Fibroblast of mammary gland (primary cell): ENCODE measurements around the gene LMNTD1.

Experiments
- DNase-seq: peaks from one replicate; pipeline ENCODE4 v3.0.0-alpha.2; 2010; ENCODE audit warnings: low read depth
- H3K4me3 ChIP-seq: 2 replicates; pipeline ENCODE4 v1.5.1; 2011; ENCODE audit warnings: low read depth, mild to moderate bottlenecking, low read length, moderate library complexity; ENCODE audit not compliant: control insufficient read depth
- TF ChIP-seq, protein P1 (sequence below): conservative IDR thresholded peaks from 2 replicates; pipeline ENCODE4 v1.5.1; 2011; ENCODE audit warnings: low read depth, low read length, inconsistent platforms; ENCODE audit not compliant: control insufficient read depth, insufficient read depth

The LMNTD1 gene

DNA sequence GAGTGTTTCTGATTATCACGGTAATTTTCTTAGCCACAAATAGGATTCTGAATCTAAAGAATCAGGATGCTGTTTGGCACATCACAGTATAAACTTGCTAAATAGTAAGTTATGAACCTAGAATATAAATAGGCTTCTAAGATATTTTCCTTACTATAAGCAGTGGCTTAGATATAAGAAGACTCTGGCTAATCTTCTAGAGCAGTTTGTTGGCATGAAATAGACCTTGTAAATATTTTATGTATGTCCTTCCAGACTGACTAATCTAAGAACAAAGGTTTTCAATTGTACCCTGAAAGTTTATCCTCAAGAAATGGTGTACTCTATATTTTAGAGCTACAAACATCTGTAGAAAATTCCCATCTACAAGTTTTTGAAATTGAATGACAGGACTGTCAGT, 48.3 kb downstream of the LMNTD1 start:
- TF ChIP-seq, protein P1, sequence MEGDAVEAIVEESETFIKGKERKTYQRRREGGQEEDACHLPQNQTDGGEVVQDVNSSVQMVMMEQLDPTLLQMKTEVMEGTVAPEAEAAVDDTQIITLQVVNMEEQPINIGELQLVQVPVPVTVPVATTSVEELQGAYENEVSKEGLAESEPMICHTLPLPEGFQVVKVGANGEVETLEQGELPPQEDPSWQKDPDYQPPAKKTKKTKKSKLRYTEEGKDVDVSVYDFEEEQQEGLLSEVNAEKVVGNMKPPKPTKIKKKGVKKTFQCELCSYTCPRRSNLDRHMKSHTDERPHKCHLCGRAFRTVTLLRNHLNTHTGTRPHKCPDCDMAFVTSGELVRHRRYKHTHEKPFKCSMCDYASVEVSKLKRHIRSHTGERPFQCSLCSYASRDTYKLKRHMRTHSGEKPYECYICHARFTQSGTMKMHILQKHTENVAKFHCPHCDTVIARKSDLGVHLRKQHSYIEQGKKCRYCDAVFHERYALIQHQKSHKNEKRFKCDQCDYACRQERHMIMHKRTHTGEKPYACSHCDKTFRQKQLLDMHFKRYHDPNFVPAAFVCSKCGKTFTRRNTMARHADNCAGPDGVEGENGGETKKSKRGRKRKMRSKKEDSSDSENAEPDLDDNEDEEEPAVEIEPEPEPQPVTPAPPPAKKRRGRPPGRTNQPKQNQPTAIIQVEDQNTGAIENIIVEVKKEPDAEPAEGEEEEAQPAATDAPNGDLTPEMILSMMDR: no peak

GRCh38 chr12:25503666-25504065, 49.4 kb downstream of the LMNTD1 start:
- no peak for DNase-seq
- TF ChIP-seq, protein P1: no peak
- no peak overlapping the region for H3K4me3 ChIP-seq

More for the DNA sequence above, 48.3 kb downstream of the LMNTD1 start:
- H3K4me3 ChIP-seq: no peak overlapping the region
- no peak for DNase-seq

DNA sequence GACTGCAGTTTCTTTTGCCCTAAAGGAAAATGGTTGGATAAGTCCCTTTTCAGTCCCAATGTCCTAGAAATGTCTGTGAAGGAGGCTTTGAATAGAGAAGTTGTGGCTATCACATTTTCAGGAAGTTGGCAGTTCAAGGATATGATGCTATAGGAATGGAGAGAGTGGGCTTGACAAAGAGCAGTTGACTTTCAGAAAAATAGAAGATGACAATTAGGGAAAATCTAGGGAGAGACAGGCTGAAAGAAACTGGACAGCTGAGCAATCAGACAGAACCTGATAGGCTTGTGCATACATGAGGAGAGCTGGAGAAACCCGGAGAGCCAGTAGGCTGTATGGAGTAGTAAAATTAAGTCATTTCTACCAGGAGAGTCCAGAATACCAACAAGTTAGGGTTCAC, 50.5 kb downstream of the LMNTD1 start:
- TF ChIP-seq, protein P1: no peak
- no peak overlapping the region for H3K4me3 ChIP-seq
- DNase-seq: no peak

DNA sequence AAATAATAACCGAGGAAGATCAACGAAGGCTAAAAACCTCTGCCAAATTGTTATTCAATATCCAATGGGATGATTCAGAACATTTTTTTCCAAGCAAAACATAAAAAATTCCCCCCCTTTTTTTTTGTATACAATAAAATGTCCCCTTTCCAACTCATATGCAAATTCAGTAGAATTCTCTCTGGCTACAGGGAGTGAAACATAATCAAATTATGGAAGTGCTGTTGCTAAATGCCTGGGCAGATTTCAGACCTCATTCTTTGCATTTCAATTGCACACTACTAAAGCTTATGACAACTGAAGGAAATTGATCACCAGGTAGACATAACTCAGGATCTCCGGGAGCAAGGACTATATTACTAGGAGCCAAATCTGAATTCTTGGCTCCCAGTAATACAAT, 51.0 kb downstream of the LMNTD1 start:
- no peak overlapping the region for H3K4me3 ChIP-seq
- TF ChIP-seq, protein P1: no peak
- no peak for DNase-seq

DNA sequence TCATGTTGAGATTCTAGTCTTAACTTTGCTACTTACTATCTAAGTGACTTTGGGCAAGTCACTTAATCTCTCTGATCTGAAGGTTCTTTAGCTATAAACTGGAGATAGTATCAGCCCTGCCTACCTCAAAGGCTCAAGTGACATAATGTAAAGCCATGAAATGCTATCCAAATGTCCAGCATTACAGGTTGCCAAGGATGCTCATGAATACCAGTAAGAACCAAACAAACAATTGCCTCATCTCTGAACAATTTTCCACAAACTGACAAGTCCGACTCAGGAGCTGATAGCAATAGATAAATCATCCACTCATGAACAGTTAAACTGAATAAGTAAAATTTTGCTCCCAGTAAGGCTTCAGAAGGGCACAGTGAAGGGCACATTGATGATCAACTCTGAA, 51.5 kb downstream of the LMNTD1 start:
- TF ChIP-seq, protein P1: no peak
- no peak overlapping the region for H3K4me3 ChIP-seq
- peak; percentile 27 for DNase-seq

DNA sequence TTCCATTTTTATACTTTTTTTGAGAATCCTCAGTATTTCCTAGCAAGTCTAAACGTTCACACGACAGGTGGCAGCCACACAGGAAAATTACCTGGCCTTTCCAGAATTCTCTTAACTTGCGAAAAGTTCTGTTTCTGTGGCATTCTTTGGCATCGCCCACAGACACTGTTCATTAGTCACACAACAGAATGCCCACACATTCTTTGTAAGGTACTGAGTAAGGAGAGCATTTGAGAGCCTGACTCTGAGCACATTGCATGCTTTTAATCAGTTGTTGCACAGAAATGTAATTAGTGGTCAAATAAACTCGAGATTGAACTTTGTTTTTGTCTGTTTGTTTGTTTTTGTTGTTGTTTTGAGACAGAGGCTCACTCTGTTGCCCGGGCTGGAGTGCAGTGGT, 52.4 kb downstream of the LMNTD1 start:
- no peak overlapping the region for H3K4me3 ChIP-seq
- no peak for DNase-seq
- TF ChIP-seq, protein P1: no peak

- no peak overlapping the region for H3K4me3 ChIP-seq
- TF ChIP-seq, protein P1: no peak
- peak; percentile 84 for DNase-seq
These were observed 56.1 kb downstream of the LMNTD1 start for GRCh38 chr12:25497021-25497420.
